Omental fat pad (tissue), 4 donors: ENCODE measurements around the gene MED1. TPM values are rescaled to one million over a fixed set of nuclear protein-coding genes. Genes with fewer than 3 reads are reported as not detected.
A peak's percentile ranks its signal among the peaks of the same experiment; 100 is the strongest.

ENCODE experiments used
- ATAC-seq: fragments of 150-250 bp; one replicate; pipeline ENCODE4 v1.9.1; 2016; ENCODE audit warnings: mild to moderate bottlenecking, moderate library complexity; ENCODE audit not compliant: low FRiP score
- DNase-seq: peaks from one replicate; pipeline ENCODE4 v3.0.0-alpha.2; 2019; ENCODE audit warnings: low spot score
- CTCF ChIP-seq, 3 donors: fragments of 450-650 bp; IDR thresholded peaks; one replicate each; pipeline ENCODE4 v1.5.1; 2016 to 2017; ENCODE audit warnings: antibody characterized with exemption in 3 of 3, mild to moderate bottlenecking in 3 of 3, moderate library complexity in 2 of 3
- total RNA-seq, 4 donors: library from RNA; depleted of rRNA; stranded (reverse); fragments of >200 nt; gene quantifications; one replicate each; pipeline ENCODE4 v1.1.0, GENCODE V29; 2016

MED1 gene
- total RNA-seq, 4 donors from 2014 or later: 21.4 to 34.0 (median 29.0) TPM

DNA sequence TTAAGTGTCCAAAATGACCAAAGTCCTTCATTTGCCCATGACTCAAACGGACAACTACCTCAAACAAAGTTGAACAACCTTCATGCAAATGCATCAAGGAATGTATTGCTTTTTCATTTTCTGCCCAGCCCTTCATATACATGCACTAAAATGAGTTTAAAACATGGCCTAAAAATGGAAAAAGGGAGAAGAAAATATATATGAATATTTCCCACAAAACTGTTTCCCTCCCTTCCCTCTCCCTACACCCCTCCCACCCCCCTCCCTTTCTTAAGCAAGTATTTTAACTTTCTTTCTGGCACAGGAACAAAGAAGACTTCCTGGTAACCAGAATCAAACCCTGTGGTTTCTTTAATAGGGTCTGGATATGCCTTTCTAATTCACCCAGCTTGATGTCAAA is 44.1 kb downstream of the MED1 start:
- TF ChIP-seq CTCF (IDR thresholded peaks at IDR 0.05): no peak
- no peak for ATAC-seq
- no peak for DNase-seq

- TF ChIP-seq CTCF (IDR thresholded peaks at IDR 0.05): no peak
- DNase-seq: no peak
- no peak for ATAC-seq
Observed at GRCh38 chr17:39405436-39405835, 45.6 kb downstream of the MED1 start.

- DNase-seq (no peak), ATAC-seq (no peak)
- TF ChIP-seq CTCF (IDR thresholded peaks at IDR 0.05): no peak
Observed at GRCh38 chr17:39404542-39405378, 46.3 kb downstream of the MED1 start.

DNA sequence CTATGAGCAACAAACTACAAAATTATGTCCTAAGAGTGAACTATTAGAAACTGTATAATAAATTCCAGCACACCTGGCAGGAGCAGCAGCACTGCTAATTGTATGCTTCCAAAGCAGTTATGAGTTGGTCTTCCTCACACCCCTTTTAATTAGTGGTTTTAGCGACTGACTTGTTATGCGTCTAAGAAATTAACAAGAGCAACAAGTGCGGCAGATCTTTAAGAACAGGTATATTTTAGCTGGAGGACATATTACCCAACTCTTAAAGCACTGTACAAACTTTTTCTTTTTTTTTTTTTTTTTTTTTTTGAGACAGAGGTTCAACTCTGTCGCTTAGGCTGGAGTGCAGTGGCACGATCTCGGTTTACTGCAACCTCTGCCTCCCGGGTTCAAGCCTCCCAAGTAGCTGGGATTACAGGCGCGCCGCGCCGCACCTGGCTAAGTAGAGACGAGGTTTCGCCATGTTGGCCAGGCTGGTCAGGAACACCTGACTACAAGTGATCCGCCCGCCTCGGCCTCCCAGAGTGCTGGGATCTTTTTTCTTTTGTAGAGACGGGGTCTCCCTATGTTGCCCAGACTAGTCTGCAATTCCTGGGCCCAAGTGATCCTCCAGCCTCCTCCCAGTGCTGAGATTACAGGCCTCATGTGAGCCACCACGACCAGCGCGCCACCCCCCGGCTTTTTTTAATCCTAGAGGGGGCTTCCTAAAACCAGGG is 48.0 kb downstream of the MED1 start:
- DNase-seq (no peak), ATAC-seq (no peak)
- TF ChIP-seq CTCF (IDR thresholded peaks at IDR 0.05): no peak

GRCh38 chr17:39402244-39402889 is 48.7 kb downstream of the MED1 start:
- peak; percentile 79 for ATAC-seq
- TF ChIP-seq CTCF (IDR thresholded peaks at IDR 0.05): no peak
- peak; percentile 97 for DNase-seq

- peak; percentile 92 for DNase-seq
- ATAC-seq: peak; percentile 87
- no peak for TF ChIP-seq CTCF (IDR thresholded peaks at IDR 0.05)
Observed at GRCh38 chr17:39401412-39402243, 49.4 kb downstream of the MED1 start, which contains the start of gene FBXL20. Gene FBXL20, minus strand, starts transcription at chr17:39401626. Its CDS starts 224 bp downstream, at chr17:39401402.
